GM12873 (cell line): ENCODE measurements around the gene FBLN1.

Experiments
- CTCF ChIP-seq: IDR thresholded peaks from 2 replicates; pipeline ENCODE4 v1.5.1; 2012; ENCODE audit warnings: low read depth, mild to moderate bottlenecking, moderate library complexity, low read length, control low read depth; ENCODE audit not compliant: insufficient read depth; ENCODE audit errors: missing control alignments

Gene FBLN1

DNA sequence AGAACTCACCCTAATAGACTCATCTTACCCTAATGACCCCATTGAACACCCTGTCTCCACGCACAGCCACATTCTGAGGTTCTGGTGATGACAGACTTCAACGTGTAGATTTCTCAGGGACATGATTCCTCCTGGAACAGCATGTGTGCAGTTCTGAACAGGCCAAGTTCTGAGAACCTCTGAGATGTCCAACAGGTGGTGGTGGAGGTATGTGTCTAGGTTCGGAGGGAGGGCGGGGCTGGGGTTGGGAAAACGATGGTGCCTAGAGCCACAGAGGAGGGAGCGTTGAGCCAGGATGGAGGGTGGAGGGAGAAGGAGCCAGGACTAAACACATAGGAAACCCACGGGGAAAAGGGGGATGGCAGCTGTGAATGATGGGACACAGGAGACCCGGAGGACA, 43.4 kb upstream of the FBLN1 start:
- no peak for TF ChIP-seq CTCF

DNA sequence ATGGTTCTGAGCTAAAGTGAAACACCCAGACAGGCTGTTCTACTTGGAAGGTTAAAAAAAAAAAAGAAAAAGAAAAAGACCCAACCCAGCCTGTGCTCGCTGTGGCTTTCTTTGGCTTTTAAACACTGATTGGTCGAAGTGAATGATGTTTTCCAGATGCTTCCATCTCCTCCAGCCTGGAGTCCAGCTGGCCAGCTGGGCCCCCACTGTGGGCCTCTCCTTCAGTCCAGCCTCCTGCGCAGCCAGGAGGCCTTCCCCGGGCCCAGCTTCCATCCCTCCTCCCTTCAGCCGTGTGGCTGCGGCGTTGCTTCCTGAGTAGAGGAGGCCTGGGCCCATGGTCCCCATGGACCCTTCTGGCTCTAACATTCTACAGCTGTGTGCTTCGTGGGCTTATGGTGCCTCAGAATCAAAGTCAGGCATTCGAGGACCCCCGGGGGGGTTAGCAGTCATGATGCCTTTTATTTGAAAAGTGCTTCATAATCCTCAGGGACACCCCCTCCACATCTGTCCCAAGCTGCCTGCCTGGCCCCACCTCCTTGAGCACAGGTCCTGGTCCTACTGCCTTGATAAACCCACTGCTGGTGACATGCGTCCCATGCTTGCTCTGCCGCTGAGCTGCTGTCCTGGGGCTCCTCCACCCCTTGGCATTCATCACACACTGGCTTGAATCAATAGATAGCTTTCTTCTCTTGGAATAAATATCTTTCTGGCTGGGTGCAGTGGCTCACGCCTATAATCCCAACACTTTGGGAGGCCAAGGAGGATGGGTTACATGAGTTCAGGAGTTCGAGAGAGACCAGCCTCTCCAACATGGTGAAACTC, 42.2 kb upstream of the FBLN1 start:
- TF ChIP-seq CTCF, result no peak

GRCh38 chr22:45462034-45462655, 40.5 kb upstream of the FBLN1 start:
- TF ChIP-seq CTCF, result peak; percentile 45

GRCh38 chr22:45465633-45466032, 37.0 kb upstream of the FBLN1 start:
- no peak for TF ChIP-seq CTCF

- no peak for TF ChIP-seq CTCF
These were observed 33.8 kb upstream of the FBLN1 start for GRCh38 chr22:45468872-45469271.

DNA sequence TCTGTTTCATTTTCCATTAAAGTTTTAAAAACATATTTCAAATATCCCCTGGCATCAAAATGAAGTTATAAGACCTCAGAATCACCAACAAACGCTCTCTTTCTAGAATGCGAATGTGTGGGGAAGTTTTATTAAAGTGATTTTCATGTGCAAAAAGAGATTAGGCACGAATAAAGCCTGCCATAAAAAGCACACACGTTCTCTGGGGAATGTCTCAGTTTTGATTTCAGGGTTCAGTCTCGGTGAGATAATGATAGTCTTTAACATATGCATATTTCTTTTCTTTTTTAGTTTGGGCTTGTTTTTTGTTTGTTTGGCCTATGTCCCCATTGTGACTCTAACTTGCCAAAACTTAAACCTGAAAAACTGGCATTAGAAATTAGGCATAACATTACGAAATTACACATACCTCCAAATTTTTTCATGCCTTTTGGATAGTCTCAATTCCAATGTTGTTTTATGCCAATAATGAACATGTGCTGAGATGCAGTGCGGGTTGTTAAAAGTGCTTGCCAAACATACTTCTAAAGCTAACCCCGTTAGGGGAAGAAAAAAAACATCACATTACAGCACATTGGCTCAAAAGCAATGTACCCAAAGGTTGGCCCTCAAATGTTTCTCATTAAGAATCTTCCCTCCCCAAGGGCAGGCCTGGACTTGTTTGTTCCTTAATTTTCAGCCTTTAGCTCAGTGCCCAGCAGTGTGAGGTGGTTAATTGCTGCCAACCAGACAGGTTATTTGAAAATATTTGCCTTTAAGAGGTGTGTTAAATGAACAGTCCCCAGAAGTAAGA, 33.2 kb upstream of the FBLN1 start:
- TF ChIP-seq CTCF, result no peak

- TF ChIP-seq CTCF, result no peak
These were observed 31.8 kb upstream of the FBLN1 start for GRCh38 chr22:45470871-45471270.
